CD14-positive monocyte (primary cell): ENCODE measurements around the gene CPEB1. TPM values are rescaled to one million over a fixed set of nuclear protein-coding genes. Genes with fewer than 3 reads are reported as not detected.

ENCODE experiments used
- DNase-seq, 3 donors: peaks; one replicate each; pipeline ENCODE4 v3.0.0-alpha.2; 2011 to 2022
- H2AFZ ChIP-seq: 2 replicates; pipeline ENCODE4 v1.6.0; 2012; ENCODE audit warnings: mild to moderate bottlenecking, low read depth, low read length, inconsistent platforms; ENCODE audit not compliant: insufficient read depth, poor library complexity, severe bottlenecking
- H3K27ac ChIP-seq, 2 donors: 1 replicate in 1 of 2; 2 replicates in 1 of 2; pipeline ENCODE4 v1.5.1; 2012 to 2013; ENCODE audit warnings: low read length in 2 of 2, control low read depth in 1 of 2, inconsistent platforms in 1 of 2, low read depth in 1 of 2, mild to moderate bottlenecking in 1 of 2
- H3K27me3 ChIP-seq, 2 donors: one replicate each; pipeline versions ENCODE4 v1.6.0 to v1.6.1; 2011 to 2013; ENCODE audit warnings: low read length in 2 of 2; ENCODE audit not compliant: control insufficient read depth in 2 of 2, insufficient read depth in 2 of 2
- H3K36me3 ChIP-seq, 2 donors: replicated peaks in 1 of 2; 1 replicate in 1 of 2; 2 replicates in 1 of 2; pipeline versions ENCODE4 v1.5.1 to v1.6.1; 2012 to 2013; ENCODE audit warnings: low read length in 2 of 2, control low read depth in 1 of 2, inconsistent platforms in 1 of 2, mild to moderate bottlenecking in 1 of 2; ENCODE audit not compliant: insufficient read depth in 2 of 2, control insufficient read depth in 1 of 2
- H3K4me1 ChIP-seq, 2 donors: 1 replicate in 1 of 2; 2 replicates in 1 of 2; pipeline versions ENCODE4 v1.5.1 to v1.6.1; 2012 to 2013; ENCODE audit warnings: low read length in 2 of 2, control low read depth in 1 of 2, inconsistent platforms in 1 of 2, mild to moderate bottlenecking in 1 of 2, moderate library complexity in 1 of 2; ENCODE audit not compliant: insufficient read depth in 2 of 2, control insufficient read depth in 1 of 2
- H3K4me2 ChIP-seq: replicated peaks from 2 replicates; pipeline ENCODE3; 2012; ENCODE audit warnings: low read length, moderate library complexity, mild to moderate bottlenecking; ENCODE audit not compliant: poor library complexity, severe bottlenecking; ENCODE audit errors: extremely low read depth
- H3K4me3 ChIP-seq, 3 experiments: fragments of 200-600 bp in 1 of 3; sonication (generic) in 1 of 3; replicated peaks in 1 of 3; 1 replicate in 2 of 3; 2 replicates in 1 of 3; pipeline ENCODE4 v1.5.1; 2011 to 2013; ENCODE audit warnings: low read length in 3 of 3, mild to moderate bottlenecking in 3 of 3, control low read depth in 2 of 3, low read depth in 2 of 3, inconsistent platforms in 1 of 3, moderate library complexity in 1 of 3
- H3K79me2 ChIP-seq: 2 replicates; pipeline ENCODE4 v1.6.0; 2012; ENCODE audit warnings: mild to moderate bottlenecking, control low read depth, inconsistent platforms, low read length, moderate library complexity; ENCODE audit not compliant: insufficient read depth
- H3K9ac ChIP-seq: 2 replicates; pipeline ENCODE4 v1.6.0; 2017; ENCODE audit warnings: low read length, mild to moderate bottlenecking; ENCODE audit not compliant: insufficient read depth, poor library complexity, severe bottlenecking
- H3K9me3 ChIP-seq, 2 donors: replicated peaks in 1 of 2; 1 replicate in 1 of 2; 2 replicates in 1 of 2; pipeline versions ENCODE4 v1.5.1 to v1.6.1; 2012 to 2013; ENCODE audit warnings: low read length in 2 of 2, control low read depth in 1 of 2; ENCODE audit not compliant: control insufficient read depth in 1 of 2, insufficient read depth in 1 of 2
- H4K20me1 ChIP-seq: 2 replicates; pipeline ENCODE4 v1.6.0; 2012; ENCODE audit warnings: mild to moderate bottlenecking, low read length, control low read depth, moderate library complexity; ENCODE audit not compliant: insufficient read depth
- H3K27ac Mint-ChIP-seq, 7 donors: one replicate each; pipeline ENCODE4 v1.8.0; 2020; ENCODE audit warnings: mild to moderate bottlenecking in 7 of 7, mixed read lengths in 7 of 7, moderate library complexity in 6 of 7, inconsistent platforms in 2 of 7
- H3K27me3 Mint-ChIP-seq, 3 donors: one replicate each; pipeline ENCODE4 v1.8.0; 2021 to 2022; ENCODE audit warnings: low read depth in 3 of 3, mild to moderate bottlenecking in 3 of 3, mixed read lengths in 3 of 3, moderate library complexity in 3 of 3, inconsistent platforms in 1 of 3
- H3K36me3 Mint-ChIP-seq, 2 donors: one replicate each; pipeline ENCODE4 v1.8.0; 2020; ENCODE audit warnings: mixed read lengths in 2 of 2, inconsistent platforms in 1 of 2, mild to moderate bottlenecking in 1 of 2
- H3K4me1 Mint-ChIP-seq: one replicate; pipeline ENCODE4 v1.8.0; 2020; ENCODE audit warnings: mild to moderate bottlenecking, mixed read lengths
- H3K4me3 Mint-ChIP-seq, 2 donors: one replicate each; pipeline ENCODE4 v1.8.0; 2020; ENCODE audit warnings: mild to moderate bottlenecking in 2 of 2, mixed read lengths in 2 of 2, moderate library complexity in 1 of 2
- H3K9me3 Mint-ChIP-seq, 7 donors: one replicate each; pipeline ENCODE4 v1.8.0; 2020 to 2022; ENCODE audit warnings: mixed read lengths in 7 of 7, mild to moderate bottlenecking in 6 of 7, moderate library complexity in 6 of 7, inconsistent platforms in 2 of 7
- CTCF ChIP-seq: fragments of 200-600 bp; IDR thresholded peaks from one replicate; pipeline ENCODE4 v1.8.0; 2022; ENCODE audit warnings: antibody characterized with exemption, mild to moderate bottlenecking
- WGBS: methylation state at CpG from one replicate; pipeline ENCODE4 v1.1.5; 2013; ENCODE audit warnings: missing lambda C conversion rate; ENCODE audit not compliant: insufficient coverage; 5-methylcytosine and 5-hydroxymethylcytosine counted together
- intact Hi-C, 2 donors: fragments of 100-400 bp; cut with micrococcal nuclease; formaldehyde crosslinking; loops; one replicate each; pipeline versions ENCODE4 v1.15.0 to v1.15.1; 2023
- polyA plus RNA-seq, 3 donors: library from polyadenylated mRNA; depleted of rRNA in 1 of 3; unstranded in 2 of 3; stranded (reverse) in 1 of 3; fragments of 300-500 nt in 2 of 3; fragments of >200 nt in 1 of 3; fragmentation: Illumina TruSeq in 2 of 3; gene quantifications; 1 replicate in 2 of 3; 2 replicates in 1 of 3; pipeline ENCODE4 v1.2.3, GENCODE V29; 2012 to 2021

CPEB1 gene
- polyA plus RNA-seq, 3 donors = not detected

DNA sequence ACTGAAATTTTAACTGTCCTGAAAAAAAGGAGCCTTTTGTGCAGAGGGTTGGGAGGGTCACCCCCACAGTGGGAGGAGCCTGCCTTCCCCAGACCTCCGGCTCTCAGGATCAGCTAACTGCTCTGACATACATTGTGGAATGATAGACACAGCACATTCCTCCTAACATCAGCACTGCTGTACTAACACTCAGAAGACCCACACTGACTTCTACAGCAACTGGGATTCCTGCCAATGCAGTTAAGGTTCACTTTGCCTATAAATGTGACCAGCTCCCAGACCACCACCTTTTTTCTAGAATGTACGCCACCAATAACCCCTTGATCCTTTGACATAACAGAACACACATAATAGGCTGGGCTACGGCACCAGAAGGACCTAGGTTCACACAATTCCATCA is 3.2 kb downstream of the CPEB1 start:
- peaks cover 6 to 18% of the 10 kb centered on the region in 2 donors for H3K4me1 ChIP-seq
- Mint-ChIP-seq H3K36me3 (no peaks in the 10 kb centered on the region), H3K4me1 (peaks cover 9% of the 10 kb centered on the region), H3K27me3 (peaks cover 64 to 77% (median 67%) of the 10 kb centered on the region in 3 donors), H3K27ac (no peak overlapping the region), H3K4me3 (no peak overlapping the region), H3K9me3 (peaks cover 0 to 14% (median 10%) of the 10 kb centered on the region in 7 donors)
- no peaks in the 10 kb centered on the region for H3K36me3 ChIP-seq
- H3K79me2 ChIP-seq = no peaks in the 10 kb centered on the region
- H4K20me1 ChIP-seq = no peaks in the 10 kb centered on the region
- H3K4me3 ChIP-seq = no peak overlapping the region
- intact Hi-C loops = no loop called here
- no peak overlapping the region for H3K27ac ChIP-seq
- no peak overlapping the region for H3K4me2 ChIP-seq
- no peak for DNase-seq
- no peak for TF ChIP-seq CTCF
- peaks cover 8 to 16% of the 10 kb centered on the region in 2 donors for H3K9me3 ChIP-seq
- peaks cover 49 to 79% of the 10 kb centered on the region in 2 donors for H3K27me3 ChIP-seq
- 80% methylated on average over 3 of the region's 3 CpGs for WGBS
- no peak overlapping the region for H2AFZ ChIP-seq
- H3K9ac ChIP-seq = no peak overlapping the region

GRCh38 chr15:82642656-82643055 is 4.5 kb downstream of the CPEB1 start:
- Histone ChIP-seq H3K4me2 (no peak overlapping the region), H3K36me3 (no peaks in the 10 kb centered on the region), H3K27me3 (peaks cover 49 to 70% of the 10 kb centered on the region in 2 donors), H3K4me3 (no peak overlapping the region), H3K79me2 (no peaks in the 10 kb centered on the region), H3K9me3 (peaks cover 8 to 10% of the 10 kb centered on the region in 2 donors), H3K4me1 (peaks cover 6 to 13% of the 10 kb centered on the region in 2 donors), H3K9ac (no peak overlapping the region), H2AFZ (no peak overlapping the region), H4K20me1 (no peaks in the 10 kb centered on the region), H3K27ac (no peak overlapping the region)
- no peaks in the 10 kb centered on the region for H3K36me3 Mint-ChIP-seq
- H3K4me3 Mint-ChIP-seq = no peak overlapping the region
- peaks cover 54 to 68% (median 56%) of the 10 kb centered on the region in 3 donors for H3K27me3 Mint-ChIP-seq
- peak overlapping the region in 1 of 7 donors; percentile 12 for H3K27ac Mint-ChIP-seq
- no peak for TF ChIP-seq CTCF
- intact Hi-C loops = no loop called here
- peaks cover 5% of the 10 kb centered on the region for H3K4me1 Mint-ChIP-seq
- no peak for DNase-seq
- H3K9me3 Mint-ChIP-seq = peaks cover 0 to 11% (median 5%) of the 10 kb centered on the region in 7 donors
- 60% methylated on average over 2 of the region's 3 CpGs for WGBS
